Measurements from ENCODE around the gene RAE1.
A peak's percentile ranks its signal among the peaks of the same experiment; 100 is the strongest.

GRCh38 chr20:57351042-57351783, at the start of gene RAE1:
- TF ChIP-seq CTCF (IDR thresholded peaks at IDR 0.05) (no peak), POLR2A (IDR thresholded peaks at IDR 0.05) (peak in 1 of 2 donors; percentile 64)
